HG03095 (cell line): ENCODE results near the gene KRT82.

Experiments
- ATAC-seq: cut with Tn5 transposase; IDR thresholded peaks from one replicate; pipeline ENCODE4 v1.9.1; 2021; ENCODE audit warnings: moderate library complexity; ENCODE audit not compliant: unreplicated experiment

KRT82 gene

GRCh38 chr12:52363111-52363679 is 42.9 kb downstream of the KRT82 start:
- ATAC-seq: no peak

- no peak for ATAC-seq
Observed at GRCh38 chr12:52362118-52362726, 43.9 kb downstream of the KRT82 start.

- ATAC-seq: no peak
Observed at GRCh38 chr12:52361553-52361952, 44.6 kb downstream of the KRT82 start.

- no peak for ATAC-seq
Observed at GRCh38 chr12:52360663-52361271, 45.4 kb downstream of the KRT82 start.

GRCh38 chr12:52360106-52360662 is 46.0 kb downstream of the KRT82 start:
- no peak for ATAC-seq

- ATAC-seq: no peak
Observed at GRCh38 chr12:52359621-52360061, 46.5 kb downstream of the KRT82 start.

- peak; percentile 88 for ATAC-seq
Observed at GRCh38 chr12:52358575-52359350, 47.4 kb downstream of the KRT82 start.

- ATAC-seq: no peak
Observed at GRCh38 chr12:52356762-52357580, 49.2 kb downstream of the KRT82 start.

GRCh38 chr12:52356031-52356761 is 49.9 kb downstream of the KRT82 start:
- ATAC-seq: no peak

GRCh38 chr12:52355176-52355575 is 51.0 kb downstream of the KRT82 start:
- ATAC-seq: no peak

GRCh38 chr12:52354200-52354599 is 51.9 kb downstream of the KRT82 start:
- ATAC-seq: no peak

- ATAC-seq: no peak
Observed at GRCh38 chr12:52353766-52354165, 52.4 kb downstream of the KRT82 start.

- no peak for ATAC-seq
Observed at GRCh38 chr12:52352951-52353350, 53.2 kb downstream of the KRT82 start.

- ATAC-seq: no peak
Observed at GRCh38 chr12:52351196-52352059, 54.7 kb downstream of the KRT82 start.

GRCh38 chr12:52350786-52351185 is 55.3 kb downstream of the KRT82 start:
- no peak for ATAC-seq

- ATAC-seq: no peak
Observed at GRCh38 chr12:52350021-52350620, 56.0 kb downstream of the KRT82 start.

GRCh38 chr12:52349196-52349595 is 56.9 kb downstream of the KRT82 start:
- ATAC-seq: no peak
